A549 treated with CpdA at 1 μM for 4 hours (cell line): ENCODE data around the gene MGST2. TPM values are rescaled to one million over a fixed set of nuclear protein-coding genes. Genes with fewer than 3 reads are reported as not detected.

Source experiments
- total RNA-seq: library from RNA; stranded (reverse); fragments of 200-300 nt; extraction: Qiagen RNA extraction; gene quantifications from 5 replicates; pipeline ENCODE4 v1.2.3, GENCODE V29; 2022; ENCODE audit warnings: low read depth

Gene MGST2
- 47.5 to 58.3 TPM (median 50.1 TPM) in 5 replicates for total RNA-seq

DNA sequence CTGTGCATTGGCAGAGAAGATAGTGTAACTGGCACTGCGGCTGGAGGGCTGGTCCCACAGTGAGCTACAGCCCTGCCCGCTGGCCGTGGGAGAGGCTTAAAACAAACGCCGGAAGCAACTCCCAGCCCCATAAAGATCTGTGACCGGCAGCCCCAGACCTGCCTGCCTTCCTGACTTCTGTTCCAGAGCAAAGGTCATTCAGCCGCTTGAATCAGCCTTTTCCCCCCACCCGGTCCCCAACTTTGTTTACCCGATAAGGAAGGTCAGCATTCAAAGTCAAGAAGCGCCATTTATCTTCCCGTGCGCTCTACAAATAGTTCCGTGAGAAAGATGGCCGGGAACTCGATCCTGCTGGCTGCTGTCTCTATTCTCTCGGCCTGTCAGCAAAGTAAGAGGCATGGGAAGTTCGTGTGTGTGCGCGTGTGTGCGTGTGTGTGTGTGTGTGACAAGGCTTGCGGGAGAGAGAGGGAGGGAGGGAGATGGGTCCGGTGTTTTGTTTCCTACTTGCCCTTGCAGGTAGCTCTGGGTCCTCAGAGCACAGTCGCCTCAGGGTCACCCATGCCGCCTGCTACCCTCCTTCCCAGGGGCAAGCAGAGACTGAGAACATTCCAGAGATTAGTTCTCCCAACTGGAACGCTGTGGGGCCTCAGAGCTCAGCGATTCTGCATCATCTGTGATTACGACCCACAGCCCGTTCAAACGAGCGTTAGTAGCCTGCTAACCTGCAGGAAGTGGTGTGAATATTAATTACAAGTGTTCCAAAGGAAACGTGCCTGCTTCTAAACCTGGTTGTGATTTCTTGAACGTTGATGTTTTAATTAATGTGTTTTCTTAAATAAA, at the start of gene MGST2:
TSS of gene MGST2 (plus strand) at position 130 of the 840 bp plus-strand sequence. CDS start at position 331, 201 bp downstream.

Other genes starting within 250 kb of the MGST2 start
- 1.8 to 2.8 TPM (median 2.2 TPM) in 5 replicates for gene RAB33B, start 211.7 kb upstream of the MGST2 start, total RNA-seq
- gene SETD7, start 109.6 kb upstream of the MGST2 start, total RNA-seq, result 37.1 to 45.7 TPM (median 40.1 TPM) in 5 replicates